DND-41 (cell line): ENCODE data around the gene NRGN.

ENCODE experiments used
- CTCF ChIP-seq: IDR thresholded peaks from 2 replicates; pipeline ENCODE4 v1.5.1; 2012; ENCODE audit warnings: borderline replicate concordance, low read length, moderate library complexity, mild to moderate bottlenecking; ENCODE audit not compliant: poor library complexity, severe bottlenecking; ENCODE audit errors: extremely low read depth
- EZH2 ChIP-seq: IDR thresholded peaks from 3 replicates; pipeline ENCODE4 v1.6.1; 2012; ENCODE audit warnings: borderline replicate concordance, low read depth, mild to moderate bottlenecking, moderate library complexity, low read length, inconsistent platforms; ENCODE audit not compliant: severe bottlenecking

GRCh38 chr11:124784051-124784450 lies 44.3 kb downstream of the NRGN start:
- TF ChIP-seq CTCF (no peak), EZH2 (no peak)
